KOPT-K1 (cell line): Measurements from ENCODE around the gene TEC.
"Not testable (repeated sequence)": the region's sequence is repeated elsewhere in the genome, so short reads cannot be mapped to it uniquely, and the experiment has no call there.

Source experiments
- H3K27ac ChIP-seq: fragments of 200-600 bp; sonication (generic); 2 replicates; pipeline ENCODE4 v1.5.1; 2016; ENCODE audit warnings: antibody characterized with exemption, mild to moderate bottlenecking, low read depth, low read length; ENCODE audit not compliant: poor library complexity, severe bottlenecking
- H3K36me3 ChIP-seq: fragments of 200-600 bp; sonication (generic); 2 replicates; pipeline ENCODE4 v1.5.1; 2017; ENCODE audit warnings: antibody characterized with exemption, mild to moderate bottlenecking, low read length, moderate library complexity; ENCODE audit not compliant: insufficient read depth
- H3K9me3 ChIP-seq: fragments of 200-600 bp; sonication (generic); 2 replicates; pipeline ENCODE4 v1.5.1; 2017; ENCODE audit warnings: antibody characterized with exemption, low read length, mild to moderate bottlenecking; ENCODE audit not compliant: insufficient read depth, poor library complexity, severe bottlenecking

The TEC gene

GRCh38 chr4:48186394-48186793 lies 83.2 kb downstream of the TEC start:
- not testable (repeated sequence) for H3K9me3 ChIP-seq, H3K27ac ChIP-seq, H3K36me3 ChIP-seq

- Histone ChIP-seq H3K9me3 (no peaks in the 10 kb centered on the region), H3K36me3 (no peaks in the 10 kb centered on the region), H3K27ac (no peak overlapping the region)
Observed at GRCh38 chr4:48184882-48185281, 84.8 kb downstream of the TEC start.

GRCh38 chr4:48180234-48180633 lies 89.4 kb downstream of the TEC start:
- no peaks in the 10 kb centered on the region for H3K9me3 ChIP-seq
- H3K27ac ChIP-seq, result no peak overlapping the region
- H3K36me3 ChIP-seq, result no peaks in the 10 kb centered on the region

- Histone ChIP-seq H3K36me3 (no peaks in the 10 kb centered on the region), H3K9me3 (no peaks in the 10 kb centered on the region), H3K27ac (no peak overlapping the region)
Observed at GRCh38 chr4:48178931-48179330, 90.7 kb downstream of the TEC start.

- Histone ChIP-seq H3K36me3 (no peaks in the 10 kb centered on the region), H3K27ac (no peak overlapping the region), H3K9me3 (no peaks in the 10 kb centered on the region)
Observed at GRCh38 chr4:48175806-48176205, 93.8 kb downstream of the TEC start.

- Histone ChIP-seq H3K36me3 (no peaks in the 10 kb centered on the region), H3K27ac (no peak overlapping the region), H3K9me3 (no peaks in the 10 kb centered on the region)
Observed at GRCh38 chr4:48175328-48175727, 94.3 kb downstream of the TEC start.

- Histone ChIP-seq H3K27ac (no peak overlapping the region), H3K36me3 (no peaks in the 10 kb centered on the region), H3K9me3 (no peaks in the 10 kb centered on the region)
Observed at GRCh38 chr4:48173056-48173991, 96.3 kb downstream of the TEC start.

- Histone ChIP-seq H3K36me3 (no peaks in the 10 kb centered on the region), H3K9me3 (no peaks in the 10 kb centered on the region), H3K27ac (no peak overlapping the region)
Observed at GRCh38 chr4:48172651-48173050, 97.0 kb downstream of the TEC start.

GRCh38 chr4:48169636-48170035 lies 100.0 kb downstream of the TEC start:
- H3K27ac ChIP-seq, result no peak overlapping the region
- H3K36me3 ChIP-seq, result no peaks in the 10 kb centered on the region
- H3K9me3 ChIP-seq, result no peaks in the 10 kb centered on the region

- Histone ChIP-seq H3K27ac (no peak overlapping the region), H3K9me3 (no peaks in the 10 kb centered on the region), H3K36me3 (no peaks in the 10 kb centered on the region)
Observed at GRCh38 chr4:48167538-48168263, 101.9 kb downstream of the TEC start.

- H3K9me3 ChIP-seq, H3K27ac ChIP-seq, H3K36me3 ChIP-seq: not testable (repeated sequence)
Observed at GRCh38 chr4:48164561-48164960, 105.1 kb downstream of the TEC start.

- H3K36me3 ChIP-seq, result no peaks in the 10 kb centered on the region
- H3K27ac ChIP-seq, result no peak overlapping the region
- H3K9me3 ChIP-seq, result no peaks in the 10 kb centered on the region
Observed at GRCh38 chr4:48163746-48164145, 105.9 kb downstream of the TEC start.

- no peaks in the 10 kb centered on the region for H3K36me3 ChIP-seq
- no peak overlapping the region for H3K27ac ChIP-seq
- H3K9me3 ChIP-seq, result no peaks in the 10 kb centered on the region
Observed at GRCh38 chr4:48162162-48162561, 107.5 kb downstream of the TEC start.

GRCh38 chr4:48157271-48157670 lies 112.4 kb downstream of the TEC start:
- Histone ChIP-seq H3K36me3 (peaks cover 4% of the 10 kb centered on the region; the same call in 1 of the 2 replicates), H3K27ac (no peak overlapping the region), H3K9me3 (peaks cover 35% of the 10 kb centered on the region)

GRCh38 chr4:48156423-48156822 lies 113.2 kb downstream of the TEC start:
- peaks cover 4% of the 10 kb centered on the region; the same call in 1 of the 2 replicates for H3K36me3 ChIP-seq
- peaks cover 35% of the 10 kb centered on the region for H3K9me3 ChIP-seq

More at GRCh38 chr4:48156423-48156822, 113.2 kb downstream of the TEC start:
- no peak overlapping the region for H3K27ac ChIP-seq
